ENCODE results near the gene PPP5C.

DNA sequence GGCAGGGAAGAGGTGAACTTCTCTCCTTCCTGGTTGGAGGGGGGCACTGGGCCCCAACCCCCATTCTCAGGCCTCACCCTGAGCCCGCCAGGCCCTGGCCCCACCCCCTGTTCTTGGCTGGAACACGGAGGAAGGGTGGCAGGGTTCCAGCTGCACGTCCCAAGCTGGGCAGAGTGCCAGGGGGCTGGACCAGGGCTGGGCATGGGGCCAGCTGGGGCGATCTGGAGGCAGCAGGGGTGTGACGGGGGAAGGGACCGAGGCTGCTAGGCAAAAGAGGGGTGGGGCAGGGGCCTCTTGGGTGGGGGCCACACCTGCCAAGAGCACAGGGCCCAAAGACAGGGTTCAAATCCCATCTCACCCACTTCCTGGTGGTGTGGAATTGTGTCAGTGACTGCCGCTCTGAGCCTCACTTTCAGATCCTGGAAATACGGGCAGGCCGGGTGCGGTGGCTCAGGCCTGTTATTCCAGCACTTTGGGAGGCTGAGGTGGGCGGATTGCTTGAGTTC, 47.8 kb upstream of the PPP5C start:
- no peak for TF ChIP-seq SMYD3 (CRISPR knock-in tag; IDR thresholded peaks at IDR 0.05)
- TF ChIP-seq, protein P1, sequence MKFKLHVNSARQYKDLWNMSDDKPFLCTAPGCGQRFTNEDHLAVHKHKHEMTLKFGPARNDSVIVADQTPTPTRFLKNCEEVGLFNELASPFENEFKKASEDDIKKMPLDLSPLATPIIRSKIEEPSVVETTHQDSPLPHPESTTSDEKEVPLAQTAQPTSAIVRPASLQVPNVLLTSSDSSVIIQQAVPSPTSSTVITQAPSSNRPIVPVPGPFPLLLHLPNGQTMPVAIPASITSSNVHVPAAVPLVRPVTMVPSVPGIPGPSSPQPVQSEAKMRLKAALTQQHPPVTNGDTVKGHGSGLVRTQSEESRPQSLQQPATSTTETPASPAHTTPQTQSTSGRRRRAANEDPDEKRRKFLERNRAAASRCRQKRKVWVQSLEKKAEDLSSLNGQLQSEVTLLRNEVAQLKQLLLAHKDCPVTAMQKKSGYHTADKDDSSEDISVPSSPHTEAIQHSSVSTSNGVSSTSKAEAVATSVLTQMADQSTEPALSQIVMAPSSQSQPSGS (CRISPR knock-in tag; IDR thresholded peaks at IDR 0.05) = no peak
- no peak for TF ChIP-seq ZFP62 (CRISPR knock-in tag; IDR thresholded peaks at IDR 0.05)
- TF ChIP-seq POLR2A (IDR thresholded peaks at IDR 0.05; ENCODE audit: insufficient read depth in 1 of 2, low read depth in 2 of 2, low read length in 2 of 2) = no peak
- no peak for TF ChIP-seq POGZ (CRISPR knock-in tag; IDR thresholded peaks at IDR 0.05)
